HFFc6 (cell line): ENCODE data around the gene NTN1. TPM values are rescaled to one million over a fixed set of nuclear protein-coding genes. Genes with fewer than 3 reads are reported as not detected.
A peak's percentile ranks its signal among the peaks of the same experiment; 100 is the strongest.

Source experiments
- DNase-seq: peaks from one replicate; pipeline ENCODE4 v3.0.0-alpha.2; 2018
- H3K27ac Mint-ChIP-seq: 2 replicates; pipeline ENCODE4 v1.8.0; 2020; ENCODE audit warnings: mild to moderate bottlenecking, mixed read lengths
- H3K27me3 Mint-ChIP-seq: 2 replicates; pipeline ENCODE4 v1.8.0; 2021; ENCODE audit warnings: mild to moderate bottlenecking, moderate library complexity, mixed read lengths; ENCODE audit not compliant: insufficient read depth
- H3K36me3 Mint-ChIP-seq: 2 replicates; pipeline ENCODE4 v1.8.0; 2021; ENCODE audit warnings: low read depth, mixed read lengths
- H3K4me1 Mint-ChIP-seq: 2 replicates; pipeline ENCODE4 v1.8.0; 2020; ENCODE audit warnings: low read depth, mixed read lengths
- H3K4me3 Mint-ChIP-seq: 2 replicates; pipeline ENCODE4 v1.8.0; 2020; ENCODE audit warnings: mild to moderate bottlenecking, moderate library complexity, mixed read lengths
- H3K9me3 Mint-ChIP-seq: 2 replicates; pipeline ENCODE4 v1.8.0; 2020; ENCODE audit warnings: mild to moderate bottlenecking, mixed read lengths
- total RNA-seq, 6 experiments: library from RNA; stranded (reverse); fragmentation: NEBNext Ultra II Directional; extraction: Animal tissue kit (Norgen Biotek cat#: 25700); gene quantifications; 2 replicates in 1 of 6; 3 replicates in 5 of 6; pipeline ENCODE4 v1.2.3, GENCODE V29; 2021
- TF ChIP-seq, protein P1 (sequence below): fragments of 200-600 bp; sonication (generic); IDR thresholded peaks from 2 replicates; pipeline ENCODE4 v1.5.0; 2021; ENCODE audit warnings: antibody characterized with exemption, mild to moderate bottlenecking

Gene NTN1
- total RNA-seq, 6 experiments from 2014 or later = not detected

DNA sequence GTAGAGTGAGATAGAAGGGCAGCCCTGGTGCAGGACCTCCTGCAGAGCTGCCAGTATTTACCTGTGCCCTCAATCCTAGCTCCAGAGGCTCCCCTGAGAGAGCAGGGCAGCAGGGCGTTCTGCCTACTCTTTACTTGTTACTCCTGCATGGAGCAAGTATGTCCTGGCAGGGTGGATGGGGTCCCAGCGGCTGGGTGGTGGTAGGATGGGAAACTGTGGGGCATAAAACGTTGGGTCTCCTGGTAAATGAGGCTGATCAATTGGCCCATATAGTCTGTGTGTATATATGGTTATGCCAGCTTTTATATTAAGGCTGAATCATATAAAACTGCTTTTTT lies 192.0 kb downstream of the NTN1 start:
- Mint-ChIP-seq H3K27ac (no peak overlapping the region), H3K27me3 (peaks cover 7% of the 10 kb centered on the region), H3K9me3 (peaks cover 50% of the 10 kb centered on the region), H3K36me3 (peaks cover 9% of the 10 kb centered on the region; the same call in 1 of the 2 replicates), H3K4me1 (no peaks in the 10 kb centered on the region), H3K4me3 (no peak overlapping the region)
- no peak for DNase-seq
- TF ChIP-seq, protein P1, sequence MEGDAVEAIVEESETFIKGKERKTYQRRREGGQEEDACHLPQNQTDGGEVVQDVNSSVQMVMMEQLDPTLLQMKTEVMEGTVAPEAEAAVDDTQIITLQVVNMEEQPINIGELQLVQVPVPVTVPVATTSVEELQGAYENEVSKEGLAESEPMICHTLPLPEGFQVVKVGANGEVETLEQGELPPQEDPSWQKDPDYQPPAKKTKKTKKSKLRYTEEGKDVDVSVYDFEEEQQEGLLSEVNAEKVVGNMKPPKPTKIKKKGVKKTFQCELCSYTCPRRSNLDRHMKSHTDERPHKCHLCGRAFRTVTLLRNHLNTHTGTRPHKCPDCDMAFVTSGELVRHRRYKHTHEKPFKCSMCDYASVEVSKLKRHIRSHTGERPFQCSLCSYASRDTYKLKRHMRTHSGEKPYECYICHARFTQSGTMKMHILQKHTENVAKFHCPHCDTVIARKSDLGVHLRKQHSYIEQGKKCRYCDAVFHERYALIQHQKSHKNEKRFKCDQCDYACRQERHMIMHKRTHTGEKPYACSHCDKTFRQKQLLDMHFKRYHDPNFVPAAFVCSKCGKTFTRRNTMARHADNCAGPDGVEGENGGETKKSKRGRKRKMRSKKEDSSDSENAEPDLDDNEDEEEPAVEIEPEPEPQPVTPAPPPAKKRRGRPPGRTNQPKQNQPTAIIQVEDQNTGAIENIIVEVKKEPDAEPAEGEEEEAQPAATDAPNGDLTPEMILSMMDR = no peak

DNA sequence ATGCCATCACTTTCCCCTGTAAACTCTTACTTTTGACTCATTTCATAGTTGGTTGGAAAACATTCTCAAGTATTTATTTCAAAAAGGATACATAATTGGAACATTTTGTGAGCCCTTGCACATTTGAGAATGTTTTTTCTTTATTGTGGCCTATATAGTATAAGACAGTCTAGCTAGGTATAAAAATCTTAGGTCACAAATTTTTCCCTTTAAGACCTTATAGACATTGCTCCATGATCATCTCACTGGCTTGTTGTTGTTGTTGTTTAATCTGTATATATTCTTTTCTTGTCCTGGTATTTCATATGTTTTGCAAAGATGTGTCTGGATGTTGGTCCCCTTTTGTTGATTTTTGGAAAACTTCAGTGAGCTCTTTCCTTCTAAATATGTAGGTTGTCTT lies 194.2 kb downstream of the NTN1 start:
- TF ChIP-seq, protein P1 = no peak
- Mint-ChIP-seq H3K9me3 (peaks cover 53% of the 10 kb centered on the region), H3K27ac (no peak overlapping the region)

DNA sequence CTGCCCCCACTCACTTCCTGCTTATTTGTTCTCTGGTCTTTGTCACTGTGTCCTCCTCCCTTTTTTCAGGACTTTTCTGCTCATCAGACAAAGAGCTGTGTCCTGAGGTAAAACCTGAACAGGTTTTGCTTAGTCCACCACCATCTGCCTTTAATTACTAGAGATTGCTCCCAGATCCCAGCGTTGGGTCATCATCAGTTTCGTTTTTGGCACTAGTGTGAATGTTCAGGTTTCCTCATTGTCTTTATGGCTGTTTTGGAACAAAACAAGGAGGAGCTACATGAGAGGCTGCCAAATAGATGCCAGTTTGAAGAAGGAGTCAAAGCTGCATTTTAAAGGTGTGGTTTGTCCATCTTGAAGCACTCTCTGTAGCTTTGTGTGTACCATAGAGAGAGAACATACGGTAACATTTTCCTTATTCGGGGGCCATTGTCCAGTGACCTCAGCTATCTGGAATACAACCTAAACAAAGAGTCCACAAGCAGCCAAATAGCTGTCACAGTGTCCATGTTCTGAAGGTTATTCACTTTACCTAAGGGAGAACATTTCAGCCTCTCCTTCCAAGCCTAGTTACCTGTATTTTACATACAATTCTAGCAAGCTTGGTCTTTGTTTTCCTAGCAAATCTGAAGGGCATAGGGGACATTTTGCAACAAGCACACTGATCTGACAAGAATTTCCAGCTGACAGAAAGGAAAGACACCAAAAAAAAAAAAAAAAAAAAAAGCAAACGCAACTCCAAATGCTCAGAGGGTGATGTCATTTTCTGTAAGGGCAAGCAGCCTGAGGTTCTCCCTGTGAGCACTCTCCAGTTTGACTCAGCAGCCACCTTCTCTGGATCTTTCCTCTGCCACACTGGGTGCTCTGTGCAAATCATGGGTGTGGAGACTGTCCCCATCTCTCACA lies 196.1 kb downstream of the NTN1 start:
- Mint-ChIP-seq H3K4me3 (0 out of 2 replicates have a peak overlapping the region, but pooled peaks have one; percentile 7), H3K27ac (no peak overlapping the region)
- DNase-seq = peak; percentile 3

More for the DNA sequence above, 194.2 kb downstream of the NTN1 start:
- H3K4me3 Mint-ChIP-seq = no peak overlapping the region
- DNase-seq = no peak
- peaks cover 2% of the 10 kb centered on the region for H3K27me3 Mint-ChIP-seq
- no peaks in the 10 kb centered on the region for H3K4me1 Mint-ChIP-seq
- peaks cover 9% of the 10 kb centered on the region; the same call in 1 of the 2 replicates for H3K36me3 Mint-ChIP-seq

DNA sequence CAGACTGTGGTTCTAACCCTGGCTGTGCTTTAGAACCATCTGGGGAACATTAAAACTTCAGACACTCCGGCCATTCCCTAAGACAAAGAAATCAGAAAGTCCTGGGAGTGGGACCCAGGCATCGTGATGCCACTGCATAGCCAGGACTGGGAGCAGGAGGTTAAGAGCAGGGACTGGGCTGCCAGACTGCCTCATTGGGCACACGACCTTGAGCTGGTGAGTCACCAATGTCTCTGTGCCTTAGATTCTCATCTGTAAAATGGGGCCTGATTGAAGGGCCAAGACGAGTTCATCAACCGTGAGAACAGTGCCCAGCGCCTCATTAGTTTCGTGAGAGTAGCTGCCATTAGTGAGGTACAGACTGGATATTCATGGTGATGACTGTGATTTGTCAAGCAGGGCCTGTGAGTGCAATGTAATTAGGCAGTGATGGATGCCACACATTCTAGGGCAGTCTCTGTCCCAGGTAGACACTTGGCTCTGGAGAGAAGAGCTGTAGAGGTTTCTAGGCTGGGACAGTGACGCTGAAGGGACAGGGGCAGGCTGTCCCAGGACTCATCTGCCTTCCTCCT lies 196.8 kb downstream of the NTN1 start:
- peaks cover 48% of the 10 kb centered on the region for H3K9me3 Mint-ChIP-seq
- H3K4me3 Mint-ChIP-seq = no peak overlapping the region
- no peak overlapping the region for H3K27ac Mint-ChIP-seq
- H3K4me1 Mint-ChIP-seq = no peaks in the 10 kb centered on the region
- peaks cover 2% of the 10 kb centered on the region for H3K27me3 Mint-ChIP-seq
- TF ChIP-seq, protein P1 = no peak
- H3K36me3 Mint-ChIP-seq = peaks cover 9% of the 10 kb centered on the region; the same call in 1 of the 2 replicates
- DNase-seq = no peak

More for the DNA sequence above, 196.1 kb downstream of the NTN1 start:
- Mint-ChIP-seq H3K27me3 (peaks cover 2% of the 10 kb centered on the region), H3K4me1 (no peaks in the 10 kb centered on the region), H3K36me3 (peaks cover 9% of the 10 kb centered on the region; the same call in 1 of the 2 replicates), H3K9me3 (peaks cover 47% of the 10 kb centered on the region)
- TF ChIP-seq, protein P1 = no peak

DNA sequence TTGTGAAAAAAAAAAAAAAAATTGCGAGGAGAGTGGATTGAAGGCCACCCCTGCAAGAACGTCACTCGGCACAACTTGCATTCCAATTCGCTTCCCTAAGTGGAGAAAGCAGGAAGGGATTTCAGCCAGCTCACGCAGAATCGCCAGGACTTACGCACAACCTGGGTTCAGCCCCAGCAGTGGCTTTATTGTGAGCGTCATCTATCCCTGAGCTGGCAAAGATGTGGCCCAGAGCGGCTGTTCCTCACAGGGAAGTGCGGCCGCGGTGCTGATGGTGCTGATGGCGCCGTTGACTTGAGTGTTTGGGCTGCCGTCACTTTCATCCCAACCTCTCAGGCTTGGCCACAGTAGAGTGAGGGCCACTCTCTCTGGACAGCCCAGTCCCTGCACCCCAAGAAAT lies 197.6 kb downstream of the NTN1 start:
- H3K4me3 Mint-ChIP-seq = no peak overlapping the region
- no peak for DNase-seq
- TF ChIP-seq, protein P1 = no peak
- H3K27ac Mint-ChIP-seq = no peak overlapping the region
- no peaks in the 10 kb centered on the region for H3K4me1 Mint-ChIP-seq
- H3K36me3 Mint-ChIP-seq = peaks cover 9% of the 10 kb centered on the region; the same call in 1 of the 2 replicates
- H3K27me3 Mint-ChIP-seq = peaks cover 2% of the 10 kb centered on the region
- peaks cover 48% of the 10 kb centered on the region for H3K9me3 Mint-ChIP-seq
